ENCODE measurements around the gene TREM2. TPM values are rescaled to one million over a fixed set of nuclear protein-coding genes. Genes with fewer than 3 reads are reported as not detected.

The TREM2 gene
- total and polyA plus RNA-seq, 2 of the 13 experiments (the other 11 are each of a cell fraction or from before 2014, with no cell fraction given) = 0.11 TPM; not detected in 1

DNA sequence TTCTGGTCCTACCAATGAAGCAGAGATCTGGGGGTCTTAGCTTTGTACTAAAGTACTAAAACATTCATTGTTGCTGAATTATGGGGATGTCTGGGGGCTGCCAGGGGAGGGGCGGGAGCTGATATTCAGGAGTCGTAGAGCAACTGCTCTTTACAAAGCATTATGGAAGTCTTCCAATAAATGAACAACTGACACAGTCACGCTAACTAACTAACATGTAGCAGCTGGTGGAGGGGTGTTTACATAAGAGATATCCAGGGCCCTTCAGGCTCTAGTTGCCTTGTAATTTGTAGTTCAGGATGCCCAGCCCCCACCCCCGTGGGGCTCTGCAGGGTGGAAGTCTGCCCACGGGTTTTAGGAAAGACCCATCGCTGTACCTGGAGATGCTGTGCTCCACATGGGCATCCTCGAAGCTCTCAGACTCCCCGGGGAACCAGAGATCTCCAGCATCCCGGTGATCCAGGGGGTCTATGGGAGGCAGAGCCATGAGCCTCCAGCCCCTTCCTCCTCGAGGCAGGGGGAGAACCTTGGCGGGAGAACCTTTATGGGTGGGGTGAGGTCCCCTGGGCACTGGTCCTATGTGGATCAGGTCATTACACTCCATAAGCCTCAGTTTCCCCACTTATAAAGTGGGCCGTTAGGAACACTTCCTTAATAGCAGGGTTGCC is 3.4 kb downstream of the TREM2 start (continued):
- TF ChIP-seq, protein P1, sequence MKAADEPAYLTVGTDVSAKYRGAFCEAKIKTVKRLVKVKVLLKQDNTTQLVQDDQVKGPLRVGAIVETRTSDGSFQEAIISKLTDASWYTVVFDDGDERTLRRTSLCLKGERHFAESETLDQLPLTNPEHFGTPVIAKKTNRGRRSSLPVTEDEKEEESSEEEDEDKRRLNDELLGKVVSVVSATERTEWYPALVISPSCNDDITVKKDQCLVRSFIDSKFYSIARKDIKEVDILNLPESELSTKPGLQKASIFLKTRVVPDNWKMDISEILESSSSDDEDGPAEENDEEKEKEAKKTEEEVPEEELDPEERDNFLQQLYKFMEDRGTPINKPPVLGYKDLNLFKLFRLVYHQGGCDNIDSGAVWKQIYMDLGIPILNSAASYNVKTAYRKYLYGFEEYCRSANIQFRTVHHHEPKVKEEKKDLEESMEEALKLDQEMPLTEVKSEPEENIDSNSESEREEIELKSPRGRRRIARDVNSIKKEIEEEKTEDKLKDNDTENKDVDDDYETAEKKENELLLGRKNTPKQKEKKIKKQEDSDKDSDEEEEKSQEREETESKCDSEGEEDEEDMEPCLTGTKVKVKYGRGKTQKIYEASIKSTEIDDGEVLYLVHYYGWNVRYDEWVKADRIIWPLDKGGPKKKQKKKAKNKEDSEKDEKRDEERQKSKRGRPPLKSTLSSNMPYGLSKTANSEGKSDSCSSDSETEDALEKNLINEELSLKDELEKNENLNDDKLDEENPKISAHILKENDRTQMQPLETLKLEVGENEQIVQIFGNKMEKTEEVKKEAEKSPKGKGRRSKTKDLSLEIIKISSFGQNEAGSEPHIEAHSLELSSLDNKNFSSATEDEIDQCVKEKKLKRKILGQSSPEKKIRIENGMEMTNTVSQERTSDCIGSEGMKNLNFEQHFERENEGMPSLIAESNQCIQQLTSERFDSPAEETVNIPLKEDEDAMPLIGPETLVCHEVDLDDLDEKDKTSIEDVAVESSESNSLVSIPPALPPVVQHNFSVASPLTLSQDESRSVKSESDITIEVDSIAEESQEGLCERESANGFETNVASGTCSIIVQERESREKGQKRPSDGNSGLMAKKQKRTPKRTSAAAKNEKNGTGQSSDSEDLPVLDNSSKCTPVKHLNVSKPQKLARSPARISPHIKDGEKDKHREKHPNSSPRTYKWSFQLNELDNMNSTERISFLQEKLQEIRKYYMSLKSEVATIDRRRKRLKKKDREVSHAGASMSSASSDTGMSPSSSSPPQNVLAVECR (CRISPR knock-in tag; IDR thresholded peaks at IDR 0.05; ENCODE audit: borderline replicate concordance) = no peak
- no peak for TF ChIP-seq SOX6 (IDR thresholded peaks at IDR 0.05)
- no peak for TF ChIP-seq SOX6 (CRISPR knock-in tag; IDR thresholded peaks at IDR 0.05)
- TF ChIP-seq SMAD3 (CRISPR knock-in tag; IDR thresholded peaks at IDR 0.05) = no peak
- TF ChIP-seq, protein P2, sequence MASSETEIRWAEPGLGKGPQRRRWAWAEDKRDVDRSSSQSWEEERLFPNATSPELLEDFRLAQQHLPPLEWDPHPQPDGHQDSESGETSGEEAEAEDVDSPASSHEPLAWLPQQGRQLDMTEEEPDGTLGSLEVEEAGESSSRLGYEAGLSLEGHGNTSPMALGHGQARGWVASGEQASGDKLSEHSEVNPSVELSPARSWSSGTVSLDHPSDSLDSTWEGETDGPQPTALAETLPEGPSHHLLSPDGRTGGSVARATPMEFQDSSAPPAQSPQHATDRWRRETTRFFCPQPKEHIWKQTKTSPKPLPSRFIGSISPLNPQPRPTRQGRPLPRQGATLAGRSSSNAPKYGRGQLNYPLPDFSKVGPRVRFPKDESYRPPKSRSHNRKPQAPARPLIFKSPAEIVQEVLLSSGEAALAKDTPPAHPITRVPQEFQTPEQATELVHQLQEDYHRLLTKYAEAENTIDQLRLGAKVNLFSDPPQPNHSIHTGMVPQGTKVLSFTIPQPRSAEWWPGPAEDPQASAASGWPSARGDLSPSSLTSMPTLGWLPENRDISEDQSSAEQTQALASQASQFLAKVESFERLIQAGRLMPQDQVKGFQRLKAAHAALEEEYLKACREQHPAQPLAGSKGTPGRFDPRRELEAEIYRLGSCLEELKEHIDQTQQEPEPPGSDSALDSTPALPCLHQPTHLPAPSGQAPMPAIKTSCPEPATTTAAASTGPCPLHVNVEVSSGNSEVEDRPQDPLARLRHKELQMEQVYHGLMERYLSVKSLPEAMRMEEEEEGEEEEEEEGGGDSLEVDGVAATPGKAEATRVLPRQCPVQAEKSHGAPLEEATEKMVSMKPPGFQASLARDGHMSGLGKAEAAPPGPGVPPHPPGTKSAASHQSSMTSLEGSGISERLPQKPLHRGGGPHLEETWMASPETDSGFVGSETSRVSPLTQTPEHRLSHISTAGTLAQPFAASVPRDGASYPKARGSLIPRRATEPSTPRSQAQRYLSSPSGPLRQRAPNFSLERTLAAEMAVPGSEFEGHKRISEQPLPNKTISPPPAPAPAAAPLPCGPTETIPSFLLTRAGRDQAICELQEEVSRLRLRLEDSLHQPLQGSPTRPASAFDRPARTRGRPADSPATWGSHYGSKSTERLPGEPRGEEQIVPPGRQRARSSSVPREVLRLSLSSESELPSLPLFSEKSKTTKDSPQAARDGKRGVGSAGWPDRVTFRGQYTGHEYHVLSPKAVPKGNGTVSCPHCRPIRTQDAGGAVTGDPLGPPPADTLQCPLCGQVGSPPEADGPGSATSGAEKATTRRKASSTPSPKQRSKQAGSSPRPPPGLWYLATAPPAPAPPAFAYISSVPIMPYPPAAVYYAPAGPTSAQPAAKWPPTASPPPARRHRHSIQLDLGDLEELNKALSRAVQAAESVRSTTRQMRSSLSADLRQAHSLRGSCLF (CRISPR knock-in tag; IDR thresholded peaks at IDR 0.05; ENCODE audit: borderline replicate concordance) = no peak
- TF ChIP-seq, protein P3, sequence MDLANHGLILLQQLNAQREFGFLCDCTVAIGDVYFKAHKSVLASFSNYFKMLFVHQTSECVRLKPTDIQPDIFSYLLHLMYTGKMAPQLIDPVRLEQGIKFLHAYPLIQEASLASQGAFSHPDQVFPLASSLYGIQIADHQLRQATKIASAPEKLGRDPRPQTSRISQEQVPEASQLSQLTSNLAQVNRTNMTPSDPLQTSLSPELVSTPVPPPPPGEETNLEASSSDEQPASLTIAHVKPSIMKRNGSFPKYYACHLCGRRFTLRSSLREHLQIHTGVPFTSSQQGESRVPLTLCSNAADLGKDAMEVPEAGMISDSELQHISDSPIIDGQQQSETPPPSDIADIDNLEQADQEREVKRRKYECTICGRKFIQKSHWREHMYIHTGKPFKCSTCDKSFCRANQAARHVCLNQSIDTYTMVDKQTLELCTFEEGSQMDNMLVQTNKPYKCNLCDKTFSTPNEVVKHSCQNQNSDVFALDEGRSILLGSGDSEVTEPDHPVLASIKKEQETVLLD (CRISPR knock-in tag; IDR thresholded peaks at IDR 0.05; ENCODE audit: low read depth) = no peak
- no peak for TF ChIP-seq ZNF768 (CRISPR knock-in tag; IDR thresholded peaks at IDR 0.05)
- TF ChIP-seq, protein P4, sequence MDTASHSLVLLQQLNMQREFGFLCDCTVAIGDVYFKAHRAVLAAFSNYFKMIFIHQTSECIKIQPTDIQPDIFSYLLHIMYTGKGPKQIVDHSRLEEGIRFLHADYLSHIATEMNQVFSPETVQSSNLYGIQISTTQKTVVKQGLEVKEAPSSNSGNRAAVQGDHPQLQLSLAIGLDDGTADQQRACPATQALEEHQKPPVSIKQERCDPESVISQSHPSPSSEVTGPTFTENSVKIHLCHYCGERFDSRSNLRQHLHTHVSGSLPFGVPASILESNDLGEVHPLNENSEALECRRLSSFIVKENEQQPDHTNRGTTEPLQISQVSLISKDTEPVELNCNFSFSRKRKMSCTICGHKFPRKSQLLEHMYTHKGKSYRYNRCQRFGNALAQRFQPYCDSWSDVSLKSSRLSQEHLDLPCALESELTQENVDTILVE (CRISPR knock-in tag; IDR thresholded peaks at IDR 0.05) = no peak
